HG03571 (cell line): Measurements from ENCODE around the gene GNB1.

Experiments used
- ATAC-seq: cut with Tn5 transposase; IDR thresholded peaks from one replicate; pipeline ENCODE4 v1.9.1; 2021; ENCODE audit not compliant: unreplicated experiment

Gene GNB1

DNA sequence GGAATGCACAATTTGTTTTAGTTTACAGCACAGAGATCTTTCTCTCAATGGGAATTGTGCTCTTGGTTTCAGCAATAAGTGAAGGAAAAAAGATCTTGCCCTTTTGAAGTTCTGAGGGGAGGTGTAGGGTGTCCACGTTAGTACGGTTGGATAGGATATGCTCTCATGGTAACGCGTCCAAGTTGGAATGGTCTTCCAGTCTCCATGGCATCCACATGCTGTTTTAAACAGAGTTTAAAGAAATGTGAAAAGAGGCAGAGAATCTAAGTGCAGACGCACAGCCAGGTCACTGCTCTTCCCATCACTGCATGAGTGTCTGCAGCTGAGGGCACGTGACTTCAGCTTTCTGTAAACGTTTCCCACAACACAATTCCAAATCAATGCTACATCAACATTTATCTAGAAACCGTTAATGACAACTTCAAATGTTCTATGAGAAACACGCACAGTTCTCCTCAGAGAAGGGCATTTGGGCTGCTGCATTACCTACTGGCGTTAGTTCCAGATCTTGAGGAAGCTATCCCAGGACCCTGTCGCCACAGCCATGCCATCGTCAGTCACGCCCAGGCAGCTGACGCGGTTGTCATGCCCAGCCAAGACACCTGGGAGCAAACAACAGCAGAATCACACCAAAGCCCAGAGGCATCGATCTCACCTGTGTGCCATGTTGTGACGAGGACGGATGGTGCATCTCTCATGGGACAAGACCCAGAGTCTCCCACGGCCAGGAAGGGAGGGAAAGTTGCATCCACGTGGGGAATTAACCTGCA, 103.9 kb downstream of the GNB1 start:
- no peak for ATAC-seq

DNA sequence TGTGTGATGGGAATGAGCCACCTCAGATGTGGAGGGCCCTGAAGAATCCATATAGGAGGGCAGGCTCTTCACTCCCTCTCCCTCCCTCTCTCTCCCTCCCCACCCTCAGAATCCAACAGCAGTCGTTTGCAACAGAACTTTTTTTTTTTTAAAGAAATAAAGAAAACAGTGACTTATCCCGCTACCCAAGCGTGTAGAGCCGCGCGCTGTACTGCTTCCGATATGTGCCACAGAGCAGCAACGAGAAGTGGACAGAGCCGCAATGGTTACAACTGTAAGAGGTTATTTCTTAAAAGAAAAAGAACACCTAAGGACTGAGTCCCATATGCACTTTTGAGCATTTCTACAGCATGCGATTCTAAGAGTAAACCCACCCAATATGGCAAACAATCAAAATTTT, 105.2 kb downstream of the GNB1 start:
- no peak for ATAC-seq

DNA sequence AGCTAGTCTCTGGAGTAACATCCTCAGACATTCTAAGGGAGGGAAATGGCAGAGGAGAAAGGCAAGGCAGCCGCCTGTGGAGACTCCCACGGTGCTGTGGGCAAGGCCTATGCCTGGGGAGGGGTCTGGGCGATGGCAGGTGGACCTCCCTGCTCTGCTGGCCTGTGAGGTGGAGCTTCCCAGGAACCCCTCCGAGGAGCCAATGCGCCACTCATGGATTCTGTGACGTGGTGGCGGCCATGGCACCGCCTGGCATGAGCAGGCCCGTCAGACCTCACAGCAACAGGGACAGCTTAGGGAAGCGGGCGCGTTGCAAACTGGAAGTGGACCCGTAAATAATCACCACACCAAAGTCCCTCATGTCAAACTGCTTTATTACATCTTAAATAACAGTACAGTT, 106.0 kb downstream of the GNB1 start:
- no peak for ATAC-seq

DNA sequence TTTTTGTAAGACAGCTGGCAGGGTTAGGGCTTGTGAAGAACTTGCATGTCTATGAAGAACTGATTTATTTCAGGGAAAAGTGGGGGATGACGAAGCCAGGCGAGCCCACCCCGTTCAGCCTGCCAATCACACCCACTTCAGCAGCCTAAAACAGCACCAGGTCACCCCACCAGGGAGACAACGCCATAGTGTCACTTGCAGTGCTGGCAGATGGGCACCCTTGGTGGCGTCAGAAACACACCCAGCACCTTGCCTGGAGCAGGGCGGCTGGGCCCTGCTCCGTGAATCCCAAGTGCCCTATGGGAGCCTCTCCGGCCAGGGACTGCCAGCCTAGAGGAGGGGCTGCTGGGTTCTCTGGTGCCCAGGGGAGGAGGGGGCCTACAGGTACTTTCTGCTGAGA, 107.6 kb downstream of the GNB1 start:
- ATAC-seq = no peak

DNA sequence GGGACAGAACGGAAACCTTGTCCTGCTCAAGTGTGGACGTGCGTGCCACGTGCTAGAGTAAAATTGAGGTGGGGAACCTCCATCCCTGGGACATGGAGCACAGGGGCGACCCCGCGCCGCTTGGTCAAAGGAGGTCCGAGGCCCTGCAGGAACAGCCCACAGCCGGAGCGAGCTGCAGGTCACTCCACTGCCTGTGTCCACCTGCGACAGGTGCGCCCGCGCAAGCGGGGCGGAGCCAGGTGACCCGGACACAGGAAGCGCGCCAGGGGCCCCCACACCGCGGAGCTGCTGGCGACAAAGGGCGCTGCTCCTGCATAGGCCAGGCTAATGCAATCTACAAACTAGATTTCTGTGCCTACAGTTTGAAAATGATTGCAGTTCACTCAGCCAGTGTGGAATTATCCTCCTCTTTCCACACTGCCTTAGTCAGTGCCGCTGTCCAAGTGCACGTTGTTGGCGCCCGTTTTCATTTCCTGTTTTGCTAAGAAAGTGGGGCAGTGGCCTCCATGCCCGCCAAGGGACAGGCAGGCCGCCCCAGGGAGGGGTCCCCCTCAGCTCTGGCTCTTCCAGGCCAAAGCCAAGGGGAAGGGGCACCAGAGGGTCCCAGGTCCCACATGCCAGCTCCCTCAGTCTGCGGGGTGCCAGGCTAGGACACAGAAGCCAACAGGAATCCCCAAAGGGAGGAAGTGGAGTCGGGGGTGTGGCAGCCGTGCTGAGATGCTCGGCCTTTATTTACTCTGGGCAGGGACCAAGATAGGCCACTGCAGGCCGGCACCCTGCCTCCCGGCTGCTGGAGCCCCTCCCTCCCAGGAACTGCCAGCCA, 108.3 kb downstream of the GNB1 start:
- no peak for ATAC-seq

DNA sequence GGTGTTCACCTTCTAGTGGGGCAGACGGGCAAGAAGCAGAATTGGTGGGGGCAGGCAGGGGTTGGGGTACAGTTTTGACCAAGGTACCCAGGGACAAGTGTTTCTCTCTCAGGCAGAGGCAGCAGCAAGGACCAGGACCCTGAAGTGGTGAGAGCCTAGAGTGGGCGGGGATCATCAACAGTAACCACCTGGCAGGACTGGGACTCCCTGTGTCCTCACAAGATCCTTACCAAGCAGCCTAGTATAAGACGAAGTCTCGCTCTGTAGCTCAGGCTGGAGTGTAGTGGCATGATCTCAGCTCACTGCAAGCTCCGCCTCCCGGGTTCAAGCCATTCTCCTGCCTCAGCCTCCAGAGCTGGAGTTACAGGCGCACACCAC, 109.4 kb downstream of the GNB1 start:
- ATAC-seq = no peak

DNA sequence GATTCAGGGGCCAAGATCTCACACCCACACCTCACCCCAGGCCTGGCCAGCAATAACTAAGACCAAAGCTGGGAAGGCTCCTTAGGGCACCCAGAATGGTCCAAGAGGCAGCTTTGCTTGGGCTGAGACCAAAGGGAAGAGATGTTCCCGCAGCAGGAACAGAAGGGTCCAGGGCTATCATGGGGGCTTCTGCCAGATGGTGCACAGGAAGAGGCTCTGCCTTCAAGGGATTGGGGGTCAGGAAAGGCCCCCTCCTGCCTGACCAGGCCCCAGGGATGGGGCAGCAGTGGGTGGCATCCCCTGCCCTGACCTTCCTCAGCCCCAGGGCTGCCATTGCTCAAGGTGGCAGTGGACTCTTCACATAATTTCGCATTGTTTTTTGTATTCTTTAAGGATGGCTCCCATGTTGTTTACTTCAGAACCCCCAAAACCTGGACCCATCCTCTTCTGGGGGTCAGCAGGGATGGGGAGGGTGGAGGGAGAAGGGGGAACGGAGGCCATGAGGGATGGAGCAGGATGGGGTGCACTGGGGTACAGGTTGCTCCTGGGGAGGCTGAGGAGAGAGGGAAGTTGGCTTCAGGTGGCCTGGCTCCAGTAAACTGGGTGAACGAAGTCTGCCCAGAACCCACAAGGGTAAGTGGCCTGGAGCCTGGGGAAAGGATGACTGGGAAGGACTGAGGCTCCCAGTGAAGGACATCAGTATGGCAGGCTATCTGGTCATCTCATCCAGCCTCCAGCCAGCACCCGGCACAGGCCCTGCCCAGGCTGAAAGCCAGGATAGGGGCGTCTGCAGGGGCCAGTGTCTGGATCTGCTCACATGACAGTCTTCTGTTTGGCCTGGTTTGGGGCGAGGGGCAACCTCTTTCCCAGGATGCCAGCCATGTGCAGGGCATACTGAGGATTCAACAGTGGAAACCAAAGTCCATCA, 110.0 kb downstream of the GNB1 start:
- no peak for ATAC-seq

DNA sequence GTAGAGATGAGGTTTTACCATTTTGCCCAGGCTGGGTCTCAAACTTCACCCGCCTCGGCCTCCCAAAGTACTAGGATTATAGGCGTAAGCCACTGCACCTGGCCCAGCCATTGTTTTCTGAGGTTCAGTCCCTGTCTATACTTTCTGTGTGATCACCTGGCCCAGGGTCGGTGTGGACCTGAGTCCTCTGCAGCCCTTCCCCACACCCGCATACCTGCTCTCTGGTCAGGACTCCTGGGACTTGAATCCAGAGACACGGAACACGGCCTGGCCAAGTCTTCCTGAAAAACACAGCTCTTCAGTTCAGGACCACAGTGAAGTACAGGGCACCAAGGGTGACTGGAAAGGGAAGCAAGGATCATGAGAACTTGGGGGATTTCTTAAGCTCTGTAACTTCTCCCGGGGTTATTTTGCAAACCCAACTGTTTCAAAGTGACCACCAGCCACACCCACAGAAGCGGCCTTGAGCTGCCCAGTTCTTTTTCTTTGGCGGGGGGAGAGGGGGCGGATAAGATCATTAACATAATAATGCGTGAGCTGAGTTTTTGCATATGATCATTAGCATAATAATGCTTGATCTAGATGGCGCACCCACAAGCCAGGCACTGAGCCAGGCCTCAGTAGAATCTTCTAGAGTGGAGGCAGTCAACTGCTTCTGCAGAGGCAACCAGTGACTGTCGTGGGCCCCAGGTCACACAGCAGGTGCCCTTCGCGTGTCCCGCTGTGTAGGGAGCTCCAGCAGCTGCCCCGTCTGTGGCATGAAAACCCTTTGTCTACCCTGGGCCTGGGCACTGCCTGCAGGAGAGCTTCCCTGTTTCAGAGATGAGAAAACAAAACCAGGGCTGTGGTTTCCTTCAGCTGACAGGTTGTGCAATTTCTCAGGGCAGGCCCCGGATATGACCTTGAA, 110.9 kb downstream of the GNB1 start:
- peak; percentile 35 for ATAC-seq

DNA sequence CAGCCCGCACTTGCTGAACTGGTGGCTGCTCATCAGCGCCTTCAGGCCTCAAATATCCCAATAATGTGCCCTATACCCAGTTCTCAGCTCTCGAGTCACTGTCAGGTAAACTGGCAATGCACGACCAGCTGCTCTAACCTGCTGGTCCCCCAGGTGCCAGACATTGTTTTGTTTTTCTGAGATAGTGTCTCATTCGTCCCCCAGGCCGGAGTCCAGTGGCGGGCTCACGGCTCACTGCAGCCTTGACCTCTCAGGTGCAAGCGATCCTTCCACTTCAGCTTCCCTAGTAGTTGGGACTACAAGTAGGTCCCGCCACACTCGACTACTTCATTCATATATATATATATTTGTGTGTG, 111.6 kb downstream of the GNB1 start:
- no peak for ATAC-seq

DNA sequence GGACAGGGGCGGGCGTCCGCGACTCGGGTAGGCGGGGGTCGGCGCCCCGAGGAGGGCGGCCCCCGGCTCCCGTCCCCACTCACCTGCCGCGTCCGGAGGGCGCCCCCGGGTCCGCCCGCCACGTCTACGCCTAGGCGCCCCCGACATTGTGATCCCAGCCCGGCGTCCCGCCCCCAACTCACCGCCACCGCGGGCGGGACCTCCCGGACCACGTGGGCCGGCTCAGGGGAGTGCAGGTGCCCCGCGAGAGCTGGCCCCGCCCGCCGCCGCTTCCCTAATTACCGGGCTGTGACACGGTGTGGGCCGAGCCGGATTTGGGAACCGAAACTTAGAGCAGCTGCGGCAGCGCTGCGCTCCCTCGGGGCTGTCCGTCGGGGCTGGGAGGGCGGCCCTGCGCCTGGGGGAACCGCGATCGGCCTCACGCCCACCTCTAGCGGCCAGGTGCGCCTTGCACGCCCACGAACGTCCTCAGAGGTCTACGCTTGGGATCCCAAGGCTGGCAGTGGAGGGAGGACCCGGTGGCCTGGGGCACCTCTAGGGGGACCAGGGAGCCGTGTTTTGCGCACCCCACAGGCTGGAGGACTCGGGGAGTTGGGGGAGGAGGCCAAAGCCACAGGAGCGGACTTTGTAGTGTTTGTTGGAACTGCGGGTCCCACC, 112.1 kb downstream of the GNB1 start:
- ATAC-seq = peak; percentile 57

DNA sequence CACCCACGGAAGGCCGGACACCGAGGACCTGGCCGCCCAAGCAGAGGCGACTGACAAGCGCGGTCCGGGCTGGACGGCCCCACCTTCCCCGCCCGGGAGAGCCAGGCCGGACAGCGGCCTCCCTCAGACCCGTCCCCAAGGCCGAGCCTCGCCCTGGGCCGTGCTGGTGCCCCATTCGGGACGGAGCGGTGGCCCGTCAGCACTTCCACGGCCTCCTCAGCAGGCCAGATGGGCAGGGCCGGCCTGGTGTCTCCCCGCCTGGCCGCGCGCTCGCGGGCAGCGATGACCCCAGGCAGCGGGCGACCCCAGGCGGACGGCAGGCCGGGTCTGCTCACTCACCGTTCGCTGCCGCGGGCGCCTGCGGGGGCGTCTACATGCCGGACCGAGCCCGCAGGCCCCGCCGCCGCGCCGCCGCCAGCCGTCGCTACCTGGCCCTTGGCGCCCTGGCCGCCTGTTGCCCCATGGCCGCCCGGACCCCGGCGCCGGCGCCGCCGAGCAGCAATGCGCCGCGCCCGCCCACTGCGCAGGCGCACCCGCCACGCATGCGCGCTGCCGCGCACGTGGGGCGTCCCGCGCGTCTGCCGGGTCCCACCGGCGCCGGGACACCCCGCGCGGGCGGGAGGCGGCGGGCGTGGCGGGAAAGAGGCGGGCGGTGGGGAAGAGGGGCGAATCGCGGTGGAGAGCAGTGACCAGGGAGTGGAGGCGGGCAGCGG, 112.8 kb downstream of the GNB1 start, which contains the start of gene NADK:
Gene NADK (minus strand): TSS at position 521 of the 713 bp plus-strand sequence. CDS start 13,064 bp downstream, outside the sequence.
- peak; percentile 31 for ATAC-seq

DNA sequence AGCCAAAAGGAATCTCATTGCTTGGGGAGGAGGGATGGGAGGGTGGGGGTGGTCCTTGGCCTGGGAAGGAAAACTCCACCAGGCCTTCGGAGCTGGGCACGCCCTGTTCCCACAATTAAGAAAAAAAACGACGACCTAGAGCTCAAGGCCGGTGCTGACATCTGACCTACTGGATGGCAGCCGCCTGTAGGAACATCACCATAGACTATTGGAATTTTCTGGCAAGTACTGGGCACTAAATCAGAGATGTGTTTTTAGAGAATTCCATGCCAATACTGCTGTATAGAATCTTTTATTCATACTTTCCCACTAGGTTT, 113.3 kb downstream of the GNB1 start:
- no peak for ATAC-seq

DNA sequence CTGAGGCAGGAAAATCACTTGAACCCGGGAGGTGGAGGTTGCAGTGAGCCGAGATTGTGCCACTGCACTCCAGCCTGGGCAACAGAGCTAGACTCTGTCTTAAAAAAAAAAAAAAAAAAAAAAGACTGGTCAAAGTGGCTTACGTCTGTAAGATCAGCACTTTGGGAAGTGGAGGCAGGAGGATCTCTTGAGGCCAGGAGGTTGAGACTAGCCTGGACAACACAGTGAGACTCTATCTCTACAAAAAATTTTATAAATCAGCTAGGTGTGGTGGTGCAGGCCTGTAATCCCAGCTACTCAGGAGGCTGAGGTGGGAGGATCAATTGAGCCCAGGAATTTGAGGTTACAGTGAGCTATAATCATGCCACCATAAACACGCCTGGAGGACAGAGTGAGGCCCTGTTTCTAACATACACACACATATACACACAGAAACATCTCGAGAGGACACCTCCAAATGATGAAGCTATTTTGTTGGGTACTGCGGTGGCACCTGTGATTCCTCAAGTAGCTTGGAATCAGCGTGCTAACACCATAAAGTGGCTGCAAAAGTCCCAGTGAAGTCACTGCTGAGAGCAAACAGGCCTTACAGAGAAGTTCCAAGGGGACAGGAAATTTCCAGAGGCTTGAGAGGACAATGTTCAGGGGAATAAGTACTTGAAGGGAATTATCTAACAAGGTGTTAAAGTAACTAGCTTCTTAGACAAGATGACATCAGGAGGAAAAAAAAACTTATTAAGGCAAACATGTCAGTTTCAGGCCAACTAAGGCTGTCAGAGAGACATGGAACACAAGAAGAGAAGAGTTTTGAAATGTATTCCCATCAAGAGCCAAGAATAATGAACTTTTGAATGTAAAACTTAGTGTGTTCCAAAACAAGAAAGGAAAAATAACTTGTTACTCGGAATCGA, 114.0 kb downstream of the GNB1 start:
- ATAC-seq = no peak

DNA sequence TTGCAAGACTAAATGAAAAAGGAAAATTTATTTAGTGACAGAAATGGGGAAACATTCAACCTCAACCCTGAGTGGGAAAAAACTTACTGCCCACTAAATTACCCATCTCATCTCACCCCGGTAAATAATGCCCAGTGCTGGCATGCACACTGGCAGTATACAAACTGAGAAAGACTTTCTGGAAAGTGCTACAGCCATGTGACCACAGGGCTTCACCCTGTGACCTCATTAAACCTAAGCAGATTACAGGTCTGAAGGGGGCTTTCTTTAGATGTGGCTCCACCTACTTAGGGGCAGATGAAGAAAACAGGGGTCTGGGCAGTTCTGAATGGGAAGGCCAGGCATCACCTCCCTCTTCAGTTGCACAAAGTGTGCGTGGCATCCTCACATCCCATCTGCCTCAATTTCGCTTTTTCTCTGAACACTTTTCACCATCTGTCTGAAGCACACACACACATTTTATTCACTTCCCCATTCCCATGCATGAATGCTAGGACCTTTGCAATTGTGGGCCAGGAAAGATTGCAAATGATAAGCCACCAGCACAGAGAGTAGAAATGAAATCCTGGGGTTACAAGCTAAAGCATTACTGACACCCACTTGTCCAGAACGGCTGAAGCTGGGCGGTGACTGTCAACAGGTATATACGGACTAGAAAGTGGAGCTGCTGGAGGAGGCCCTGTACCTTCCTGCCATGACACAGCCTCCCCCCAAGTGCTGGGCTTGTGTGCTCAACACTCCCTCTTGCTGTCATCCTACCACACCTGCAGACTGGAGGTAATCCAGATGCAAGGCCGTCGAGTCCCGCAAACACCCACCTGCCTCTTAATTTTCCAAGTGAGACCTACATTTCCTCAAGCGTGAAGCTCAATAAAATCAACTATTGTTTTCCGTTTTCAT, 115.3 kb downstream of the GNB1 start:
- no peak for ATAC-seq

DNA sequence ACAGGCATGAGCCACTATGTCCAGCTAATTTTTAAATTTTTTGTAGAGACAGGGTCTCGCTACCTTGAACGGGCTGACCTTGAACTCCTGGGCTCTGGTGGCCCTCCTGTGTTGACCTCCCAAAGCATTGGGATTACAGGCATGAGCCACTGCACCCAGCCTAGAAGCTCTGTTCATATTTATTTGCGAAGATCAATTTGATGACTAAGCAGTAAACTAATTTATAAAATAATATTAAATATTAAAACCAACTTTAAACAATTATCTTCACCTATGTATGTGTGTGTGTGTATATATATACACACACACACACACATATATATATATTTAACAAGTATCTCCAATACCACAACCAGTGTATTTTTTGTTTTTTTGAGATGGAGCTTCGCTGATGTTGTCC, 117.0 kb downstream of the GNB1 start:
- ATAC-seq = no peak

DNA sequence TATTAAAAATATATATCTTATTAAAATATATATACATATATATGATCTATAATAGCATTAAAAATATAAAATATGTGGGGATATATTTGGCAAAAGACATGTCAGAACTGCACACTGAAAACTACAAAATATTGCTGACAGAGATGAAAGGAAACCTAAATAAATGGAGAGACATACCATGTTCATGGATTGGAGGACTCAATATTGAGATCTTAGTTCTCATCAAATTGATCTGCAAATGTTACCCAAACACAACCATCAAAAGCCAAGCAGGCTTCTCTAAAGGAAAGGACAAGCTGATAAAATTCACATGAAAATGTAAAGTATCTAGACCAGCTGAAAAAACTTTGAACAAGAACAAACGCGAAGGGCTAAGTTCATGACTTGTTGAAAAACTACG, 119.8 kb downstream of the GNB1 start:
- ATAC-seq = no peak

DNA sequence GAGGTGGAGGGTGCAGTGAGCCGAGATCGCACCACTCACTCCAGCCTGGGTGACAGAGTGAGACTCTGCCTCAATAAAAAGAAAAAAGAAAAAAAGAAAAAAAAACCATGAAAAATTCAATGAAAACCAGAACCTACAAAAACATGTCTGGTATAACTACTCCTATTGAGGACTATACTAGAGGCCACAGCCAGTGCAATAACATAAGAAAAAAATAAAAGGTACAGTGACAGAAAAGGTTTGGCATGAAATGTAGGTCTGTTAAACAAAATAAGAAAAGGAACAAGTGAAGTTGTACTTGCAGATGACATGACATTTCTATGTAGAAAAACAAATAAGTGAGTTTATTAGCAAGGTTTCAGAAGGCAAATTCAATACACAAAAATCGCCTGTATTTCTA, 120.8 kb downstream of the GNB1 start:
- no peak for ATAC-seq
